ENCODE results near the gene SGMS2.

SGMS2 gene

GRCh38 chr4:107916623-107917022, 91.9 kb downstream of the SGMS2 start:
- Histone ChIP-seq H3K4me1 (ENCODE audit: control insufficient read depth, insufficient read depth, low read length) (no peaks in the 10 kb centered on the region), H3K9me3 (ENCODE audit: control insufficient read depth, insufficient read depth, low read depth, low read length) (no peaks in the 10 kb centered on the region), H3K27ac (ENCODE audit: extremely low read depth, low read depth, low read length) (no peak overlapping the region), H3K4me3 (ENCODE audit: low read depth, low read length) (no peak overlapping the region), H3K36me3 (ENCODE audit: control insufficient read depth in 2 of 2, insufficient read depth in 1 of 2, low read length in 2 of 2) (no peaks in the 10 kb centered on the region)
- TF ChIP-seq ZNF785 (tag by site-specific recombination; IDR thresholded peaks at IDR 0.05) (no peak), ZBTB8A (tag by site-specific recombination; IDR thresholded peaks at IDR 0.05) (no peak), ZNF510 (tag by site-specific recombination; IDR thresholded peaks at IDR 0.05; ENCODE audit: insufficient replicate concordance) (no peak), ZNF174 (tag by site-specific recombination; IDR thresholded peaks at IDR 0.05) (no peak), ZNF214 (tag by site-specific recombination; IDR thresholded peaks at IDR 0.05; ENCODE audit: borderline replicate concordance) (no peak), ZNF169 (tag by site-specific recombination; IDR thresholded peaks at IDR 0.05) (no peak), ZSCAN16 (tag by site-specific recombination; IDR thresholded peaks at IDR 0.05) (no peak), ZNF112 (tag by site-specific recombination; IDR thresholded peaks at IDR 0.05) (no peak), ZNF274 (IDR thresholded peaks at IDR 0.05; ENCODE audit: low read length) (no peak), ZNF274 (tag by site-specific recombination; IDR thresholded peaks at IDR 0.05; ENCODE audit: borderline replicate concordance) (no peak), ZNF324 (tag by site-specific recombination; IDR thresholded peaks at IDR 0.05) (no peak), ZFHX2 (tag by site-specific recombination; conservative IDR thresholded peaks at IDR 0.05) (no peak), ZBTB20 (tag by site-specific recombination; IDR thresholded peaks at IDR 0.05) (no peak), ZNF571 (tag by site-specific recombination; IDR thresholded peaks at IDR 0.05) (no peak), ZNF677 (tag by site-specific recombination; IDR thresholded peaks at IDR 0.05) (no peak), ZNF114 (tag by site-specific recombination; IDR thresholded peaks at IDR 0.05) (no peak), ZNF561 (tag by site-specific recombination; IDR thresholded peaks at IDR 0.05; ENCODE audit: borderline replicate concordance) (no peak)
- TF ChIP-seq, protein P1, sequence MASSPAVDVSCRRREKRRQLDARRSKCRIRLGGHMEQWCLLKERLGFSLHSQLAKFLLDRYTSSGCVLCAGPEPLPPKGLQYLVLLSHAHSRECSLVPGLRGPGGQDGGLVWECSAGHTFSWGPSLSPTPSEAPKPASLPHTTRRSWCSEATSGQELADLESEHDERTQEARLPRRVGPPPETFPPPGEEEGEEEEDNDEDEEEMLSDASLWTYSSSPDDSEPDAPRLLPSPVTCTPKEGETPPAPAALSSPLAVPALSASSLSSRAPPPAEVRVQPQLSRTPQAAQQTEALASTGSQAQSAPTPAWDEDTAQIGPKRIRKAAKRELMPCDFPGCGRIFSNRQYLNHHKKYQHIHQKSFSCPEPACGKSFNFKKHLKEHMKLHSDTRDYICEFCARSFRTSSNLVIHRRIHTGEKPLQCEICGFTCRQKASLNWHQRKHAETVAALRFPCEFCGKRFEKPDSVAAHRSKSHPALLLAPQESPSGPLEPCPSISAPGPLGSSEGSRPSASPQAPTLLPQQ (tag by site-specific recombination; IDR thresholded peaks at IDR 0.05): no peak
- TF ChIP-seq, protein P2, sequence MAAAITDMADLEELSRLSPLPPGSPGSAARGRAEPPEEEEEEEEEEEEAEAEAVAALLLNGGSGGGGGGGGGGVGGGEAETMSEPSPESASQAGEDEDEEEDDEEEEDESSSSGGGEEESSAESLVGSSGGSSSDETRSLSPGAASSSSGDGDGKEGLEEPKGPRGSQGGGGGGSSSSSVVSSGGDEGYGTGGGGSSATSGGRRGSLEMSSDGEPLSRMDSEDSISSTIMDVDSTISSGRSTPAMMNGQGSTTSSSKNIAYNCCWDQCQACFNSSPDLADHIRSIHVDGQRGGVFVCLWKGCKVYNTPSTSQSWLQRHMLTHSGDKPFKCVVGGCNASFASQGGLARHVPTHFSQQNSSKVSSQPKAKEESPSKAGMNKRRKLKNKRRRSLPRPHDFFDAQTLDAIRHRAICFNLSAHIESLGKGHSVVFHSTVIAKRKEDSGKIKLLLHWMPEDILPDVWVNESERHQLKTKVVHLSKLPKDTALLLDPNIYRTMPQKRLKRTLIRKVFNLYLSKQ (tag by site-specific recombination; IDR thresholded peaks at IDR 0.05; ENCODE audit: borderline replicate concordance): no peak
- ChIA-PET CTCF (interaction anchor here (1.6 kb wide), 1 partner anchor 158 kb away, joined by 13 read pairs; no protein-coding TSS in a partner anchor), POLR2A (no interaction called here)

- Histone ChIP-seq H3K27ac (ENCODE audit: extremely low read depth, low read depth, low read length) (no peak overlapping the region), H3K4me1 (ENCODE audit: control insufficient read depth, insufficient read depth, low read length) (no peaks in the 10 kb centered on the region), H3K9me3 (ENCODE audit: control insufficient read depth, insufficient read depth, low read depth, low read length) (no peaks in the 10 kb centered on the region), H3K4me3 (ENCODE audit: low read depth, low read length) (no peak overlapping the region), H3K36me3 (ENCODE audit: control insufficient read depth in 2 of 2, insufficient read depth in 1 of 2, low read length in 2 of 2) (no peaks in the 10 kb centered on the region)
- ChIA-PET POLR2A (no interaction called here), CTCF (no interaction called here)
- TF ChIP-seq ZNF433 (tag by site-specific recombination; IDR thresholded peaks at IDR 0.05; ENCODE audit: low read depth) (no peak), ZNF585B (tag by site-specific recombination; IDR thresholded peaks at IDR 0.05) (no peak), SALL2 (tag by site-specific recombination; IDR thresholded peaks at IDR 0.05; ENCODE audit: borderline replicate concordance) (no peak), MYNN (tag by site-specific recombination; IDR thresholded peaks at IDR 0.05; ENCODE audit: borderline replicate concordance) (no peak), TRIM28 (IDR thresholded peaks at IDR 0.05; ENCODE audit: borderline replicate concordance, low read length) (no peak), MZF1 (tag by site-specific recombination; IDR thresholded peaks at IDR 0.05; ENCODE audit: borderline replicate concordance) (no peak), ZNF394 (tag by site-specific recombination; IDR thresholded peaks at IDR 0.05; ENCODE audit: borderline replicate concordance) (no peak), SCRT2 (tag by site-specific recombination; IDR thresholded peaks at IDR 0.05) (no peak), ZNF624 (tag by site-specific recombination; IDR thresholded peaks at IDR 0.05) (no peak), EGR2 (tag by site-specific recombination; IDR thresholded peaks at IDR 0.05; ENCODE audit: low read depth) (no peak), HIC1 (tag by site-specific recombination; IDR thresholded peaks at IDR 0.05) (no peak), ZNF473 (tag by site-specific recombination; IDR thresholded peaks at IDR 0.05) (no peak), ZNF600 (tag by site-specific recombination; IDR thresholded peaks at IDR 0.05) (no peak)
- TF ChIP-seq, protein P1 (tag by site-specific recombination; IDR thresholded peaks at IDR 0.05): no peak
These were observed 92.8 kb downstream of the SGMS2 start for GRCh38 chr4:107917500-107917899.

Measured in HEK293 (cell line).